HG03060 (cell line): ENCODE data around the gene ADARB2.

ENCODE experiments used
- ATAC-seq: cut with Tn5 transposase; IDR thresholded peaks from one replicate; pipeline ENCODE4 v1.9.1; 2021; ENCODE audit warnings: low read depth, moderate number of reproducible peaks; ENCODE audit not compliant: unreplicated experiment

Gene ADARB2

DNA sequence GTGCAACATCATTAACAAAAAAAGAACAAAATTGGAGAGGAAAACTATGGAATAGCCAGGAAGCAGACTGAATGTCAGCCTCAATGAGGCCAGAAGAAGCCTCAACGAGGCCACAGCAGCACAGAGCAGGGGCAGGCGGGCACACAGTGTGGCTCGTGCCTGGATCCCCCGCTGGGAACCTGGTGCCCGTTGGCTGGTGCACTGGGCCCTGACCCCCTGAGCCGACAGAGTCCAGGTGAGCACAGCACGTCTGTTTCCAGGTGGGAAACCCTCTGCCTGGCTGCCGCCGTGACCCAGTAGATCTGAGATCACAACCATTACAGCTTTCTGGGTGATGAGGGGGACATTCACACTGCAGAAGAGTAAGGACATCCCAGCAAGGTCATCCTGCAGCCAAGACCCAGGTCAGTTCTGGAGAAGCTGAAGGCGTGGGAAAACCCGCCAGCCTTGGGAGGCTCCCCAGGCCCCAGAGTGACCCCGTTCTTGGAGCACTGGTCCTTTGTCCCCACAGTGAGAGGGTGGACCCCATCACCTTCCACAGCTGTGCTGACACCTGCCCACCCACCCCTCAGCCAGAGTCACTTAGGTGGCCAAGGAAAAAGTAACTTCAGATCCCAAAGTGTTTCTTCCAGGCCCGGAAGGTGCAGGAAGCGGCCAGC, 222.1 kb downstream of the ADARB2 start:
- ATAC-seq = no peak

- ATAC-seq = no peak
These were observed 222.6 kb downstream of the ADARB2 start for GRCh38 chr10:1514681-1515080.

DNA sequence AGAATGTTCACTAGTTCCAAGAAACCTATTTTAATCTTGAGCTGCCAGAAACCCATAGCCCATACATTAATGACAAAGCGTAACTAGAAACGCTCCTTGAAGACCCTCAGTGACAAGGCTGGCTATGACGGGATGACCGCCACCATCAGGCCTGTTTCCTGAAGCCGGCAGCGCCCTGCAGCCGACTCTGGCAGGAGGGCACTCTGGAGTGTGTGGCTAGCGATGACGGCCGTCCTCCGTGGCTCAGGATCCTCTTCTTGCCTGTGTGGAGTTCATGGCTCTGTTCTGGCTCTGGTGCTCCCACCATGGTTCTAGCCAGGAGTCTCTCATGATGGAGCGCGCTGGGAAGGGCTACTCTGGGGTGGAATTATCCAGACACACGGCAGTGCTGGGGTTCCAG, 224.1 kb downstream of the ADARB2 start:
- ATAC-seq = no peak

- no peak for ATAC-seq
These were observed 228.3 kb downstream of the ADARB2 start for GRCh38 chr10:1509011-1509530.

DNA sequence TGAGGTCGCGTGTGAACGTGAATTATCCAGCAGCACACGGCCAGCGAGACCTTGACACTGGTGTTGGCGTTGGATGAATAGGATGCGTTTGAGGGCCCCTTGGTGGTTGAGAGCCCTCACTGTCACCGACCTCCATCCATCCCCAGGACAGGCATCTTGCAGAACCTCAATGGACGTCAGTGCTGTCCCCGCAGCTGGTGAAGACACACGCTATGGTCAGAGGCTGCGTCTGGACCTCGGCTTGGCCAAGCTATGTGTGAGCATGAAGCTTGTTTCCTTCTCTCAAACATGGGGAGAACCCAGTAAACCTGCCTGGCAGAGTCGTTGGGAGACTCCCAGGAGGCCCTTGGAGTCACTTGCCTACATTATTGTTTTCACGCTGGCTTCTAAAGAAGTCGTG, 229.2 kb downstream of the ADARB2 start:
- ATAC-seq = no peak

- ATAC-seq = no peak
These were observed 229.9 kb downstream of the ADARB2 start for GRCh38 chr10:1507436-1507835.

DNA sequence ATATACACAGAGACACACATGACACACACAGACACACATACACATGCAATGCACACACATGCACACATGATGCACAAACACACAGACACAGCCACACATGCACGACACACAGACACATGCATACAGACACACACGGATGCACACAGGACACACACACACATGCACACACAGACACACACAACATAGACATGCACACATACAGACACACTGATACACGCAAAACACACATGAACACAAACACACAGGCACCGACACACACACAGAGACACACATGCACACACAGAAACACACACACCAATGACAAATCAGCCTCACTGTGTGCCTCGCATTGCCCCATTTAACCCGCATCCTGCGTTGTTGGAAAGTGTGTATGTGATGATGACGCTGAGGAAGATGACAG, 232.4 kb downstream of the ADARB2 start:
- ATAC-seq = no peak

DNA sequence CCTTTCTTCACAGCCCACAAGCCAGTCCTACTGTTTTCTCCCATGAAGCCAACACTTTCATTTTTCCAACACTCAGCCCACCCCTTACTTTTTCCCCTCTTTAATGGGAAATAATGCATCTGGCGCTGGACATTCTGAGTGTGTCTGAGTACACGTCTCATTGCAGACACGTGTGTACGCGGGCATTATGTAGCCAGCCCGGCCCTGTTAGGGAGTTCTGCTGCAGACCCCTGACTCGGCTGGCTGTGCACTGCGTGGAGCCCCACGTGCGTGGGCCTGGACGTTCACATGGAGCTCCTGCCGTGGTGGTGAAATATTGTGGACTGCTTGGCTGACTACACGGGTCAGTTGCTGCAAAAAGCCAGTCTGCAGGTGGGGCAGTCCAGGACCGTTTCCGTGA, 233.0 kb downstream of the ADARB2 start:
- no peak for ATAC-seq

DNA sequence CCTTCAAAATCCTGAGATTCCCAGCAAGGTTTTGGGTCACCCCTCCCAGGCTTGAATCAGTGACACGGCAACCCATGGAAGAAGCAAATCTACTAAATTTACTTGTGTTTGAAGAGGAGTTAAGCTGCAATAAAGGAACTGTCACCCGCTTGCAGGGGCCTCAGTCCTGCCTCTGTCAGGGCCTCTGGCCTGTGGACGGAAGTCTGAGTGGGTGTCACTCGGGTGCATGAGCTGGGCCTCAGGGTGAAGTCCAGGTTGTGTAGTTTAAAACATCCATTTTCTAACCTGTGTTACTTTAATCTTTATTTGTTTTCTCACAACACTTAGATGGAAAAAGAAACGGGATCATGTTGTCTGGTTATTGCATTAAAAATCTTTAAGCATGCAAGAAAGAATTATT, 234.9 kb downstream of the ADARB2 start:
- no peak for ATAC-seq

DNA sequence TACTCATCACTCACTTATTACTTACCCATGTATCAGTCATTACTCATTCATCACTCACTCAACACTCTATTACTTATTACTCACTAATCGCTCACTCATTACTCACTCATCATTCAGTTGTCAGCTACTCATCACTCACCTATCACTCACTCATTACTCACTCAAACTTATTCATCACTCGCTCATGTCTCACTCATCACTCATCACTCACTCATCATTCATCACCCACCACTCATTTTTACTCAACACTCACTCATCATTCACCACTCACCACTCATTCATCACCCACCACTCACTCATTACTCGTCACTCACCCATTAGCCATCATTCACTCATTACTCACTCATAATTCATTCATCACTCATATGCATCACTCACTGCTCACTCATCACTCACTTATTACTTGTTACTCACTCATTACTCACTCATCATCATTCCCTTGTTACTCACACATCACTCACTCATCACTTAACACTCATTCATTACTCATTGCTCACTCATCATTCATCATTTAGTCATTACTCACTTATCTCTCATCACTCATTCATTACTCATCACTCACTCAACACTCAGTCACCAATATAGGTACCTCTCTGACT, 237.9 kb downstream of the ADARB2 start:
- no peak for ATAC-seq

- no peak for ATAC-seq
These were observed 238.5 kb downstream of the ADARB2 start for GRCh38 chr10:1498746-1499358.

- ATAC-seq = no peak
These were observed 241.3 kb downstream of the ADARB2 start for GRCh38 chr10:1495915-1496517.

- no peak for ATAC-seq
These were observed 244.7 kb downstream of the ADARB2 start for GRCh38 chr10:1492641-1493040.

- no peak for ATAC-seq
These were observed 245.4 kb downstream of the ADARB2 start for GRCh38 chr10:1491901-1492300.

GRCh38 chr10:1489801-1490200, 247.5 kb downstream of the ADARB2 start:
- ATAC-seq = no peak

- ATAC-seq = peak; percentile 97
These were observed 248.3 kb downstream of the ADARB2 start for GRCh38 chr10:1488970-1489548.

DNA sequence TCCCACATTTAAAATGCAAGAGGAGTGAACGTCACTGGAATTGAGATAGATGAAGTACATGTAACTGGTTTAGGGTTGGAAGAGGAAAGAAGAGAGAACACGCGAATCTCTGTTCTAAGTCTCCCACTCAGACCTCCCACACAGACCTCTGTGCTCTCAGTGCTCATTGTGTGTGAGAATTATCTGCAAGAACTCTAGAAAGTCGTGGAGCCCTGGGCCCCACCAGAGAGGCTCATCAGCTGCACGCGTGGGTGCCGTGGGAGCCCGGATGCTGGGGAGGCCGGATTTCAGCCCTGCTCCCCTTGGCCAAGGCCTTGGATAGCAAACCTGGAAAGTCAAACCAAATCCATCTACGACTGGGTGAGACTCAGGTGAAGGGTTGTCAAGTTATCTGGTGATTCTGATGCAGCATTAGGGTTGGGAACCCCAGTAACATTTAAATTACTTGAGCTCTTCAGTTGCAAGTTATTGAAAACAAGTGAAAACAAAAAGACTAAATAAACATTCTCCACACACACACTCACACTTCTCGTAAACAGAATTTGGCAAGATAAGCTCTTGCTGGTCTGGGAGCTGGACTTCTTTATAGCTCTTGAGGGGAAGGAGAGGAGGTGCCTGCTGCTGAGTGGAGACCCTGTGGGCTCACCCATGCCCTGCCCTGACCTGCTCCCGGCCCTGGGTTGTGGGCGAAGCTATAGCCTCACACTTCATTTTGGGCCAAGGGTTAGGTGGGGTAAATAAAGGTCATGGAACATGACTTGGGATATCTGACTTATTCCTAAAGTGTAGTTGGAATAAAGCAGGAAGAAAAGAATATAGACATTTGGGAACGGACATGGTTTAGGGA, 250.3 kb downstream of the ADARB2 start:
- ATAC-seq = no peak

DNA sequence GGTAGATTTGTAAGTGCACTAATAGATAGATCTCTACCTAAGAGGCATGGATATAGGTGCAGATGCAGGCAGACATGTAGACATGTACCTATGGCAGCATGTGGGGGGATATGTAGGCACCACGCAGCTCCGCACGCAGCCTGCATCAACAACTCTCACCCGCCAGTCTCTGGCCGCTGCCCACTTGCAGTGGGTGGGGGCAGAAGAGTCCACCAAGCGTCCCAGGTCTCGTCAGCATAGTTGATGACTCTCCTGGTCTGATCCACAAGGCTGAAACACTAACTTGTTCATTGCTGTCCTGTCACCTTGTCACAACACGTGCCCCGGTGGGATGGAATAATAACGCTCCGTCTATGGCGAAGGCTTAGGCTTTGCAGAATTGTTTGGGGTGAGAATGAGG, 252.0 kb downstream of the ADARB2 start:
- no peak for ATAC-seq

- no peak for ATAC-seq
These were observed 253.5 kb downstream of the ADARB2 start for GRCh38 chr10:1483826-1484225.

- ATAC-seq = no peak
These were observed 254.1 kb downstream of the ADARB2 start for GRCh38 chr10:1483246-1483645.
